Embryonic facial prominence (tissue), 1 donor: ENCODE data around the gene PKM.

Source experiments
- DNase-seq: peaks from one replicate; pipeline ENCODE4 v3.0.0-alpha.2; 2016; ENCODE audit errors: extremely low spot score

Gene PKM

GRCh38 chr15:72200395-72201237 lies 30.4 kb downstream of the PKM start:
- no peak for DNase-seq

GRCh38 chr15:72199721-72200212 lies 31.2 kb downstream of the PKM start:
- DNase-seq: peak; percentile 56

GRCh38 chr15:72199205-72199515 lies 31.8 kb downstream of the PKM start:
- DNase-seq: no peak

- DNase-seq: no peak
Observed at GRCh38 chr15:72198356-72199204, 32.4 kb downstream of the PKM start.

GRCh38 chr15:72197460-72198355 lies 33.3 kb downstream of the PKM start, which contains the start of gene GRAMD2A:
GRAMD2A (minus strand) TSS chr15:72197787.
- no peak for DNase-seq

GRCh38 chr15:72197041-72197459 lies 33.9 kb downstream of the PKM start:
- no peak for DNase-seq

GRCh38 chr15:72196409-72197040 lies 34.5 kb downstream of the PKM start:
- DNase-seq: no peak

GRCh38 chr15:72195101-72195511 lies 35.9 kb downstream of the PKM start:
- DNase-seq: no peak

GRCh38 chr15:72193836-72194396 lies 37.1 kb downstream of the PKM start:
- no peak for DNase-seq

GRCh38 chr15:72192416-72192815 lies 38.6 kb downstream of the PKM start:
- DNase-seq: no peak

GRCh38 chr15:72189250-72189902 lies 41.6 kb downstream of the PKM start:
- no peak for DNase-seq

- no peak for DNase-seq
Observed at GRCh38 chr15:72184165-72184811, 46.7 kb downstream of the PKM start.

GRCh38 chr15:72183781-72184164 lies 47.2 kb downstream of the PKM start:
- DNase-seq: no peak

- no peak for DNase-seq
Observed at GRCh38 chr15:72182673-72183072, 48.3 kb downstream of the PKM start.

- no peak for DNase-seq
Observed at GRCh38 chr15:72182244-72182643, 48.7 kb downstream of the PKM start.

GRCh38 chr15:72180761-72181324 lies 50.1 kb downstream of the PKM start:
- DNase-seq: no peak

GRCh38 chr15:72179950-72180581 lies 50.9 kb downstream of the PKM start:
- no peak for DNase-seq

- no peak for DNase-seq
Observed at GRCh38 chr15:72178976-72179585, 51.9 kb downstream of the PKM start.

- DNase-seq: no peak
Observed at GRCh38 chr15:72176743-72177142, 54.2 kb downstream of the PKM start.
